ENCODE data around the gene CASP7. TPM values are rescaled to one million over a fixed set of nuclear protein-coding genes. Genes with fewer than 3 reads are reported as not detected.
A peak's percentile ranks its signal among the peaks of the same experiment; 100 is the strongest.

CASP7 gene
- total RNA-seq, 2 donors from 2014 or later: 177 to 205 TPM

- DNase-seq: no peak
- no peak for ATAC-seq
- intact Hi-C loops (cut with DNase I, micrococcal nuclease): no loop called here
Observed at GRCh38 chr10:113663908-113664307, 15.8 kb upstream of the CASP7 start, which contains the start of gene NRAP. Gene NRAP (minus strand): TSS chr10:113664041. CDS start chr10:113663882, 159 bp downstream.

GRCh38 chr10:113665352-113665751 is 14.4 kb upstream of the CASP7 start:
- ATAC-seq (no peak), DNase-seq (no peak)
- intact Hi-C loops (cut with DNase I, micrococcal nuclease): no loop called here

DNA sequence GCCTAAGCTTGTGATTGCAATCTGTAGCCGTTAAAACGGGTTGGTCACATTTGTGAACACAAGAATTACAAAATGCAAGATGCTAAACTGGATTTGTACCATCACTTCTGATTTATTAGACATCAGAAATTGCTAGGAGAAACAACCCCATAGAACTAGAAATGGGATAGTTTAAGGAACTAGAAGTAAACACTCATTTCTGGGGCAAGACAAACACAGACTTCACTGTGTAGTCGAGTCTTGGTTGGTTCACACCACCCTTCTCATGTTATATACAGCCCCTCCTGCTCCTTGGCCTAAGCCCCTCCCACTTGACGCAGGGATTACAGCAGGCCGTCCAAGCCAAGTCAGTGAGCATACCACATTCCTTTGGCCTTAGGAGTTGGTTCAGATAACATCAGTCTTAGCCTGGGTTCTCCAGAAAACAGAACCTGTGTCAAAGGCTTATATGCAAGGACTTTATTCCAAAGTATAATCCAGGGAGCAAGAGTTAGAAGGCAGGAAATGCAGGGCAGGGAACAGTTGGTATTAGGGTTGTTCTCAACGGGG is 13.8 kb upstream of the CASP7 start:
- intact Hi-C loops (cut with DNase I, micrococcal nuclease): no loop called here
- ATAC-seq: no peak
- DNase-seq: no peak

- intact Hi-C loops (cut with DNase I, micrococcal nuclease): no loop called here
- DNase-seq (no peak), ATAC-seq (no peak)
Observed at GRCh38 chr10:113666682-113667252, 12.9 kb upstream of the CASP7 start.

- peak; percentile 69 to 71 for DNase-seq
- intact Hi-C loops (cut with DNase I, micrococcal nuclease): no loop called here
- peak; percentile 64 for ATAC-seq
Observed at GRCh38 chr10:113680190-113681111, 739 bp downstream of the CASP7 start.

DNA sequence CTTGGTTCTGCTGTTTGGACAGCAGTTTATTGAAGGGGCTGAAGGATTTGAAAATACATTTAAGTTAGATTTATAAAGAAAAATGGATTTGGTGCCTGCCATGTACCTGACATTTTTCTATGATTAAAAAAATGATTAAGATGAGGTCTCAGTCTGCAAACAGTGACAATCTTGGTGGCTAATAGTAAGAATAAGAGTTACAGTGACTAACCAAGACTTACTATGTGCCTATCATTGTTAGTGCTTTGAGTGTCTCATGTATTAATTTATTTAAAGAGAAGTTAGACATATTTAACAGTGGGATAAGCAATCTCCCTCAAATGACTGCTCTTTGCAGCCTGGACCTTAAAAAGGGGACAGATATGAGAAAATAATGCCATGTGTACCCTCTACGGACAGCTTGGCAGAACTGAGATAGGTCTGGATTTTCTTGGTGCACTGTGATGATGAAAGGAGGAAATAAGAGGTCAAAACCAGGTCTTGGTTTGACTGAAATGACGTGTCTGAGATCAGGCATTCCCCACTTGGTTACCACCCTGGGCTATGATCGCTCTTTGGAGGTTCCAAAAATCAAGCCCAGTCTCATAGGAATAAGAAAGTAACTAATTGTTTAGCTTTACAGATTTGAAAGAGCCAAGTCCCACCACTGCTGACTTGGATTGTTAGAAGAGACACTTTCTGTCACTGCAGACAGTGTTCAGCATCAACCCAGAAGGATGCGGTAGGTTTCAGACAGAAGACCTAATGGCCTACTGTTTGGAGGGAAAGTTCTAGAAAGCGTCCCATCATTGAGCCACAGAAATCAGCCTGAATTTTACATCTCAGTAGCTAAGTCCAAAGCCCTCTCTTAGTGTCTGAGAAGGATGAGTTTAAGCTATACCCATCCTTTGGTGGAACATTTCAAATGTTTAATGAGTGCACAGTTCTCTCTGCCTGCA is 2.1 kb downstream of the CASP7 start:
- no peak for ATAC-seq
- DNase-seq: no peak
- intact Hi-C loops (cut with DNase I, micrococcal nuclease): no loop called here

DNA sequence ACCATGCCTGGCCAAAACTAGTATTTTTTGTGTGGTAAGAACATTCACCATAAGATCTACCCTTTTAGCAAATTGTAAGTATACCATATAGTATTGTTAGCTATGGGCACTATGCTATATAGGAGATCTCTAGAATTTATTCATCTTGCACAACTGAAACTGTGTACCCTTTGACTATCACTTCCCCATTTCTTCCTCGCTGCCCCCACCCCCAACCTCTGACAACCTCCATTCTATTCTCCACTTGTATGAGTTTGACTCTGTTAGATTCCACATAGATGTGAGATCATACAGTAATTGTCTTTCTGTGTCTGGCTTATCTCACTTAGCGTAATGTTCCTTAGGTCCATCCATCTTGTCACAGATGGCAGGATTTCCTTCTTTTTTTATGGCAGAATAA is 3.6 kb downstream of the CASP7 start:
- intact Hi-C loops (cut with DNase I, micrococcal nuclease): no loop called here
- DNase-seq: no peak
- no peak for ATAC-seq

DNA sequence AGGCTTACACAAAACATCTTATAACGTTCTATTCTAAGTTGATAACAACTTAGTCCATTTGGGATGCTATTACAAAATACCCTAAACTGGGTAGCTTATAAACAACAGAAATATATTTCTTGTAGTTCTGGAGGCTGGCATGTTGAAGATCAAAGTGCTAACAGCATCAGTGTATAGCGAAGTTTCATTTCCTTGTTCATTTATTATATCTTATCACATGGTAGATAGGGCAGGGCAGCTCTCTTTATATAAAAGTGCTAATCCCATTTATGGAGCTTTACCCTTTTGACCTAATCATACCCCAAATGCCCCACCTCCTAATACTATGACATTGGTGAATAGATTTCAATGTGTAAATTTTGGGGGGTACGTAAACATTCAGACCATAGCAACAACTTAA is 6.3 kb downstream of the CASP7 start:
- ATAC-seq (peak; percentile 83), DNase-seq (no peak)
- intact Hi-C loops (cut with DNase I, micrococcal nuclease): no loop called here

- no peak for DNase-seq
- intact Hi-C loops (cut with DNase I, micrococcal nuclease): no loop called here
- ATAC-seq: no peak
Observed at GRCh38 chr10:113687037-113687436, 7.3 kb downstream of the CASP7 start.

- ATAC-seq (no peak), DNase-seq (no peak)
- intact Hi-C loops (cut with DNase I, micrococcal nuclease): no loop called here
Observed at GRCh38 chr10:113689057-113689456, 9.3 kb downstream of the CASP7 start.

DNA sequence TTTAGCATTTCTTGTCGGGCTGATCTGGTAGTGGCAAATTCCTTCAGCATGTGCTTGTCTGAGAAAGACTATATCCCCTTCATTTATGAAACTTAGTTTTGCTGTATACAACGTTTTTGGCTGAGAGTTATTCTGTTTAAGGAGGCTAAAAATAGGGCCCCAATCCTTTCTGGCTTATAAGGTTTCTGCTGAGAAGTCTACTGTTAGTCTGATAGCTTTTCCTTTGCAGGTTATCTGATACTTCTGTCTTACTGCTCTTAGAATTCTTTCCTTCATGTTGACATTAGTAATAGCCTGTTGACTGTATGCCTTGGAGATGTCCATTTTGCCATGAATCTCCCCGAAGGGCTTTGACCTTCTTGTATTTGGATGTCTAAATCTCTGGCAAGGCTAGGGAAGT is 9.9 kb downstream of the CASP7 start:
- ATAC-seq (no peak), DNase-seq (no peak)
- intact Hi-C loops (cut with DNase I, micrococcal nuclease): no loop called here

DNA sequence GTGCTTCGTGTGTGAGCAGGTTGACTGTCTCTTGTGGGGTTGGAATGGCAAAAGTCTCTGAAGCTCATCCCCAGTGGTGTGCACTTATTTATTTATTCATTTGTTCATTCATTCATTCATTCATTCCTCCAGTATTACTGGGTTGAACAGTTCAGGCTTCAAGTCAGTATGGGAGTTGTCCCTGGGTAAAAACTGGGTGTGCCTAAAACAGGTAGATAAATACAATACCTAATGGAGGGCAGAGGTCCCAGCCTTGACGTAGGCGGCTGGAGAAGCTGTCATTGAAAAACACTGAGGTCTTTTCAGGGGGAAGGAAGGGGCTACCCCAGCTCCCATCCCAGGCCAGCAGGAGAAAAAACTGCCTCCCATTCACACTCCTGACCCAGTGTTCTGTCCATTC is 11.0 kb downstream of the CASP7 start:
- ATAC-seq: peak; percentile 69
- intact Hi-C loops (cut with DNase I, micrococcal nuclease): loop anchor here in 1 of 2 donors (10.0 kb wide), 1 partner anchor 404 kb away; no protein-coding TSS in a partner anchor
- no peak for DNase-seq

DNA sequence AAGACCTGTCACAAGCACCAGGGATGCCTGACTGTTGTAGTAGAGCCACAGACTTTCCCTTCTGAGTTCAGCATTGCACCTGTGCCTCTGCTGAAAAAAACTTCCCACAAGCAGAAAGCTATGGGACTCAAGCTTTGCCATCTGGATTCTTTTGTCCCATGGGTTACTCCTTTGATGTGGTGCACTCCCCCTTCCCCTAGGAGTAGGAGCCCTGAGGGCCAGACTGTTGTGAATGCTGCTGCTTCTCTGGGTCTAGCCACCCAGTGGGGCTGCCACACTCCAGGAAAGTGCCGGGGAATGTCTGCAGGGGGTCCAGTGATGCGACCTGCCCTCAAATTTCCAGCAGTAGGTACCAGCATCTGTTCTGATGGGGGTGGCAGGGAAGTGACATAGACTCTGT is 11.7 kb downstream of the CASP7 start:
- DNase-seq (no peak), ATAC-seq (no peak)
- intact Hi-C loops (cut with DNase I, micrococcal nuclease): loop anchor here in 1 of 2 donors (10.0 kb wide), 1 partner anchor 403 kb away; no protein-coding TSS in a partner anchor

DNA sequence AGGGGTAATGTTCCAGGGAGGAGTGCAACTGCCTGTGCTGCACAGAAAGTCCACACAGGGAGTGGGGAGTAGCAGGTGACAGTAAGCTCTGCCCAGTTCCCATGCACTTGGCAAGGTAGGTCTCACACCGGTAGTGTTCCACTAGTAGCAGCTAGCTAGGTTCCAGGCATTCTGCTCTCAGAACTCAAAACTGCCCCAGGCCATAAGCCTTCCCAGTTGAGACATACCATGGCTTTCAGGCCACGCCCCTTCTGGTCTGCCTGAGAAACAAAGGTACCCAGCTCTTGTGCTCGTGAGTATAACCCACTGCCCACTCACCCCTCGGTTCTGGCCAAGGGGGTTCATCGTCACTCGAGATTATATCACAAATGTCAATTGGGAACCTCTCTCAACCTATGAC is 12.6 kb downstream of the CASP7 start:
- no peak for ATAC-seq
- no peak for DNase-seq
- intact Hi-C loops (cut with DNase I, micrococcal nuclease): loop anchor here in 1 of 2 donors (10.0 kb wide), 1 partner anchor 403 kb away; no protein-coding TSS in a partner anchor

DNA sequence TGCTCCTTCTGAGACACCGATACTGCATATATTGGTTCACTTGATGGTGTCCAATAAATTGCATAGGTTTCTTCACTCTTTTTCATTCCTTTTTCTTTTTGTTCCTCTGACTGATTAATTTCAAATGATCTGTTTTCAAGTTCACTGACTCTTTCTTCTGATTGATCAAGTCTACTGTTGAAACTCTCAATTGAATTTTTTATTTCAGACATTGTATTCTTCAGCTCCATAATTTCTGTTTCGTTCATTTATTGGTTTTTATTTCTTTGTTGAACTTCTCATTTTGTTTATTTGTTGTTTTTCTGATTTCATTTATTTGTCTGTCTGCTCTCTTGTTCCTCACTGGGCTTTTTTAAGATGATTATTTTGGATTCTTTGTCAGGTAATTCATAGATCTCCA is 13.6 kb downstream of the CASP7 start:
- intact Hi-C loops (cut with DNase I, micrococcal nuclease): loop anchor here in 1 of 2 donors (10.0 kb wide), 1 partner anchor 401 kb away; no protein-coding TSS in a partner anchor
- ATAC-seq (no peak), DNase-seq (no peak)

DNA sequence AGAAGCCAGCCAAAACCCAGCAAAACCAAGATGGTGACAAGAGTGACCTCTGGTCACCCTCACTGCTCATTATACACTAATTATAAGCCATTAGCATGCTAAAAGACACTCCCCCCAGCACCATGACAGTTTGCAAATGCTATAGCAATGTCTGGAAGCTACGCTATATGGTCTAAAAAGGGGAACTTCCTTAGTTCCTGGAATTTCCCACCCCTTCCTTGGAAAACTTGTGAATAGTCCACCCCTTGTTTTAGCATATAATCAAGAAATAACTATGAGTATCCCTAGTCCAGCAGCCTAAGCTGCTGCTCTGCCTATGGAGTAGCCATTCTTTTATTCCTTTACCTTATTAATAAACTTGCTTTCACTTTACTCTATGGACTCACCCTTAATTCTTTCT is 16.0 kb downstream of the CASP7 start:
- intact Hi-C loops (cut with DNase I, micrococcal nuclease): loop anchor here in 1 of 2 donors (10.0 kb wide), 1 partner anchor 399 kb away; no protein-coding TSS in a partner anchor
- no peak for ATAC-seq
- DNase-seq: no peak

- intact Hi-C loops (cut with DNase I, micrococcal nuclease): loop anchor here in 1 of 2 donors (10.0 kb wide), 1 partner anchor 397 kb away; no protein-coding TSS in a partner anchor
- ATAC-seq (no peak), DNase-seq (no peak)
Observed at GRCh38 chr10:113697595-113697994, 17.9 kb downstream of the CASP7 start.

GRCh38 chr10:113704637-113705343 is 25.1 kb downstream of the CASP7 start:
- ATAC-seq: peak; percentile 63
- DNase-seq: no peak
- intact Hi-C loops (cut with DNase I, micrococcal nuclease): loop anchor here in 1 of 2 donors (5.0 kb wide), 1 partner anchor 398 kb away; no protein-coding TSS in a partner anchor

Data from left colon (tissue), 2 donors.